MM.1S (cell line): ENCODE measurements around the gene EHBP1.

ENCODE experiments used
- EZH2 ChIP-seq: fragments of 300-600 bp; sonication (generic); optimal IDR thresholded peaks from 2 replicates; pipeline ENCODE3; 2017; ENCODE audit warnings: low read depth, mild to moderate bottlenecking, antibody characterized with exemption, low read length, mixed read lengths
- EZH2phosphoT487 ChIP-seq: fragments of 300-600 bp; sonication (generic); IDR thresholded peaks from 2 replicates; pipeline ENCODE4 v1.6.1; 2018; ENCODE audit warnings: antibody characterized with exemption, low read length
- TF ChIP-seq, protein P1 (sequence below): fragments of 300-600 bp; sonication (generic); IDR thresholded peaks from 2 replicates; pipeline ENCODE4 v1.5.1; 2016; ENCODE audit warnings: antibody characterized with exemption, low read length, mixed read lengths

DNA sequence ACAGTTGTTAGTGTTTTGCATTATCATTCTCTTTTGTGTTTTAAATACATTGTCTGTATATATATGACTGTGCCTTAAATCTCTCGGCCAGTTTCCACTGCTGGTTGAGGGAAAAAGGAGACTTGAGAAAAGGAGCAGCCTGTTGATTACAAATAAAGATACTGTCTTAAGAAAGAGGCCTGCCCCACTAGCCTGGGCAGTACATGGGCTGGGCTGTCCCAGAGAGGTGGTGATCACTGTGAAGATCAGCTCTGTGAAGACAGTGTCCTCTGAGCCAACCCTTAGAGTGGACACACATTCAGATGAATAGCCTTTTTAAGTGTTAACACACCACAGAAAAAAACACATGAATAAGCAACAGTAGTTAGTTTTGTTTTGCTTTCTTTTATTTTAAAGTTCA is 335.1 kb downstream of the EHBP1 start:
- TF ChIP-seq, protein P1, sequence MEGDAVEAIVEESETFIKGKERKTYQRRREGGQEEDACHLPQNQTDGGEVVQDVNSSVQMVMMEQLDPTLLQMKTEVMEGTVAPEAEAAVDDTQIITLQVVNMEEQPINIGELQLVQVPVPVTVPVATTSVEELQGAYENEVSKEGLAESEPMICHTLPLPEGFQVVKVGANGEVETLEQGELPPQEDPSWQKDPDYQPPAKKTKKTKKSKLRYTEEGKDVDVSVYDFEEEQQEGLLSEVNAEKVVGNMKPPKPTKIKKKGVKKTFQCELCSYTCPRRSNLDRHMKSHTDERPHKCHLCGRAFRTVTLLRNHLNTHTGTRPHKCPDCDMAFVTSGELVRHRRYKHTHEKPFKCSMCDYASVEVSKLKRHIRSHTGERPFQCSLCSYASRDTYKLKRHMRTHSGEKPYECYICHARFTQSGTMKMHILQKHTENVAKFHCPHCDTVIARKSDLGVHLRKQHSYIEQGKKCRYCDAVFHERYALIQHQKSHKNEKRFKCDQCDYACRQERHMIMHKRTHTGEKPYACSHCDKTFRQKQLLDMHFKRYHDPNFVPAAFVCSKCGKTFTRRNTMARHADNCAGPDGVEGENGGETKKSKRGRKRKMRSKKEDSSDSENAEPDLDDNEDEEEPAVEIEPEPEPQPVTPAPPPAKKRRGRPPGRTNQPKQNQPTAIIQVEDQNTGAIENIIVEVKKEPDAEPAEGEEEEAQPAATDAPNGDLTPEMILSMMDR: no peak
- TF ChIP-seq EZH2 (no peak), EZH2phosphoT487 (no peak)
